Uterus (tissue), 2 donors: ENCODE data around the gene LSS.

Source experiments
- CTCF ChIP-seq, 4 experiments: fragments of 200-600 bp in 2 of 4; fragments of 450-650 bp in 2 of 4; sonication (generic) in 2 of 4; IDR thresholded peaks; one replicate each; pipeline ENCODE4 v1.5.1; 2016 to 2019; ENCODE audit warnings: antibody characterized with exemption in 4 of 4, mild to moderate bottlenecking in 2 of 4, moderate library complexity in 1 of 4
- POLR2A ChIP-seq, 2 donors: fragments of 450-650 bp; IDR thresholded peaks; one replicate each; pipeline ENCODE4 v1.6.1; 2016; ENCODE audit warnings: antibody characterized with exemption in 2 of 2, mild to moderate bottlenecking in 1 of 2, moderate library complexity in 1 of 2

- no peak for TF ChIP-seq CTCF (IDR thresholded peaks at IDR 0.05)
- TF ChIP-seq POLR2A (IDR thresholded peaks at IDR 0.05), result no peak
Measured at GRCh38 chr21:46211376-46211775, 17.2 kb downstream of the LSS start.
